ENCODE measurements around the gene TBC1D3L.
"Not testable (repeated sequence)": the region's sequence is repeated elsewhere in the genome, so short reads cannot be mapped to it uniquely, and the experiment has no call there.

TBC1D3L gene

GRCh38 chr17:37988960-37989359, at the start of gene TBC1D3L:
Gene TBC1D3L, minus strand, starts transcription at chr17:37989060. Its CDS starts 1,540 bp downstream, at chr17:37987520.
- not testable (repeated sequence) for H3K4me3 Mint-ChIP-seq, H3K9me3 Mint-ChIP-seq, H3K4me1 Mint-ChIP-seq, H3K27me3 Mint-ChIP-seq, H3K27ac Mint-ChIP-seq, H3K36me3 Mint-ChIP-seq

- not testable (repeated sequence) for H3K27ac Mint-ChIP-seq, H3K36me3 Mint-ChIP-seq, H3K4me3 Mint-ChIP-seq, H3K27me3 Mint-ChIP-seq, H3K4me1 Mint-ChIP-seq, H3K9me3 Mint-ChIP-seq
Measured at GRCh38 chr17:38003676-38004075, 14.8 kb upstream of the TBC1D3L start, which contains the start of gene TBC1D3D. Gene TBC1D3D, plus strand, starts transcription at chr17:38003976. Its CDS starts 1,585 bp downstream, at chr17:38005561.
